WTC11 (cell line): ENCODE data around the gene LRRC14B. TPM values are rescaled to one million over a fixed set of nuclear protein-coding genes. Genes with fewer than 3 reads are reported as not detected.

ENCODE experiments used
- ATAC-seq: fragments of 200-7000 bp; cut with Tn5 transposase; 2 replicates; pipeline ENCODE4 v1.10.0; 2021; ENCODE audit warnings: mild to moderate bottlenecking, moderate library complexity
- CTCF ChIA-PET: fragments of 300-600 bp; sonication (Branson Sonifier 250); formaldehyde crosslinking; loops from one replicate; lab custom pipeline; 2021; ENCODE audit warnings: antibody characterized with exemption; lab: Charles Lee
- POLR2A ChIA-PET: fragments of 350-600 bp; sonication (Branson Sonifier 250); formaldehyde crosslinking; loops from one replicate; lab custom pipeline; 2021; ENCODE audit warnings: antibody characterized with exemption; lab: Charles Lee
- DNase-seq: peaks from one replicate; pipeline ENCODE4 v3.0.0; 2021; ENCODE audit warnings: low spot score
- H3K27ac Mint-ChIP-seq: 2 replicates; pipeline ENCODE4 v1.8.0; 2021; ENCODE audit warnings: mixed read lengths
- H3K27me3 Mint-ChIP-seq: 2 replicates; pipeline ENCODE4 v1.8.0; 2021; ENCODE audit warnings: low read depth, mild to moderate bottlenecking, moderate library complexity, mixed read lengths
- H3K36me3 Mint-ChIP-seq: 2 replicates; pipeline ENCODE4 v1.8.0; 2021; ENCODE audit warnings: mixed read lengths
- H3K4me1 Mint-ChIP-seq: 2 replicates; pipeline ENCODE4 v1.8.0; 2022; ENCODE audit warnings: mixed read lengths
- H3K4me3 Mint-ChIP-seq: 2 replicates; pipeline ENCODE4 v1.8.0; 2021; ENCODE audit warnings: mild to moderate bottlenecking, moderate library complexity, mixed read lengths
- H3K9me3 Mint-ChIP-seq: 2 replicates; pipeline ENCODE4 v1.8.0; 2021; ENCODE audit warnings: mixed read lengths
- ATF2 ChIP-seq: sonication (generic); formaldehyde crosslinking; IDR thresholded peaks from 2 replicates; pipeline ENCODE4 v1.8.1; 2022; ENCODE audit warnings: low read depth, missing genetic modification reagents, borderline replicate concordance
- FOXK1 ChIP-seq: sonication (generic); formaldehyde crosslinking; IDR thresholded peaks from 2 replicates; pipeline ENCODE4 v1.8.0; 2022; ENCODE audit warnings: mild to moderate bottlenecking, moderate library complexity, missing genetic modification reagents
- FOXP1 ChIP-seq: sonication (generic); formaldehyde crosslinking; IDR thresholded peaks from 2 replicates; pipeline ENCODE4 v1.8.0; 2022; ENCODE audit warnings: missing genetic modification reagents, mild to moderate bottlenecking, moderate library complexity, borderline replicate concordance
- GRHL2 ChIP-seq: fragments of 250-450 bp; sonication (Bioruptor Pico); IDR thresholded peaks from 2 replicates; pipeline ENCODE4 v1.8.0; 2022; ENCODE audit warnings: mild to moderate bottlenecking, moderate library complexity; ENCODE audit not compliant: insufficient replicate concordance, severe bottlenecking
- IRF1 ChIP-seq: sonication (generic); formaldehyde crosslinking; IDR thresholded peaks from 2 replicates; pipeline ENCODE4 v1.8.0; 2023; ENCODE audit warnings: missing genetic modification reagents
- IRF2 ChIP-seq: sonication (generic); formaldehyde crosslinking; IDR thresholded peaks from 2 replicates; pipeline ENCODE4 v1.8.0; 2022; ENCODE audit warnings: low read depth, missing genetic modification reagents, borderline replicate concordance
- JAZF1 ChIP-seq: fragments of 250-450 bp; sonication (Bioruptor Pico); IDR thresholded peaks from 2 replicates; pipeline ENCODE4 v1.9.0; 2021; ENCODE audit warnings: moderate library complexity, mild to moderate bottlenecking, inconsistent platforms
- MLX ChIP-seq: sonication (generic); formaldehyde crosslinking; IDR thresholded peaks from 2 replicates; pipeline ENCODE4 v1.8.1; 2023; ENCODE audit warnings: mild to moderate bottlenecking, missing genetic modification reagents, moderate library complexity
- MYBL2 ChIP-seq: sonication (generic); formaldehyde crosslinking; IDR thresholded peaks from 2 replicates; pipeline ENCODE4 v1.8.1; 2023; ENCODE audit warnings: mild to moderate bottlenecking, moderate library complexity, missing genetic modification reagents
- NFATC4 ChIP-seq: fragments of 250-450 bp; sonication (Bioruptor Pico); IDR thresholded peaks from 2 replicates; pipeline ENCODE4 v1.9.0; 2021; ENCODE audit warnings: mild to moderate bottlenecking
- NR1H2 ChIP-seq: sonication (generic); formaldehyde crosslinking; IDR thresholded peaks from 2 replicates; pipeline ENCODE4 v1.9.0; 2021; ENCODE audit warnings: mild to moderate bottlenecking, moderate library complexity, missing genetic modification reagents
- PRRX2 ChIP-seq: fragments of 250-450 bp; sonication (Bioruptor Pico); IDR thresholded peaks from 2 replicates; pipeline ENCODE4 v1.8.0; 2021; ENCODE audit warnings: mild to moderate bottlenecking
- ZBTB43 ChIP-seq: sonication (generic); formaldehyde crosslinking; IDR thresholded peaks from 2 replicates; pipeline ENCODE4 v1.8.1; 2023; ENCODE audit warnings: mild to moderate bottlenecking, missing genetic modification reagents
- ZNF263 ChIP-seq: sonication (generic); formaldehyde crosslinking; IDR thresholded peaks from 2 replicates; pipeline ENCODE4 v1.8.1; 2022; ENCODE audit warnings: low read depth, mild to moderate bottlenecking, moderate library complexity, missing genetic modification reagents
- ZNF423 ChIP-seq: fragments of 250-450 bp; sonication (Bioruptor Pico); IDR thresholded peaks from 2 replicates; pipeline ENCODE4 v2.1.2; 2022; ENCODE audit warnings: mild to moderate bottlenecking, moderate library complexity
- ZNF532 ChIP-seq: fragments of 250-450 bp; sonication (Bioruptor Pico); IDR thresholded peaks from 2 replicates; pipeline ENCODE4 v1.9.0; 2021; ENCODE audit warnings: mild to moderate bottlenecking, borderline replicate concordance
- total RNA-seq: library from RNA; stranded (reverse); gene quantifications from 3 replicates; pipeline ENCODE4 v1.2.3, GENCODE V29; 2021

The LRRC14B gene
- total RNA-seq, 1 experiment from 2014 or later, result not detected

- ATAC-seq, result no peak
- CTCF ChIA-PET, result interaction anchor here (0.7 to 2.4 kb wide), 4 partner anchors 10 to 142 kb away, joined by 3 to 14 read pairs (median 4); partner anchors contain the start of genes CCDC127 and SDHA
- no peak for DNase-seq
- H3K4me3 Mint-ChIP-seq, result no peak overlapping the region
- H3K27ac Mint-ChIP-seq, result peak overlapping the region; percentile 81; the same call in 1 of the 2 replicates
- peaks cover 23% of the 10 kb centered on the region for H3K36me3 Mint-ChIP-seq
- H3K9me3 Mint-ChIP-seq, result no peaks in the 10 kb centered on the region
- TF ChIP-seq IRF2 (CRISPR knock-in tag) (no peak), IRF1 (CRISPR knock-in tag) (no peak), ZBTB43 (CRISPR knock-in tag) (no peak), MYBL2 (CRISPR knock-in tag) (no peak), ZNF532 (CRISPR knock-in tag) (no peak), NFATC4 (CRISPR knock-in tag) (no peak), PRRX2 (CRISPR knock-in tag) (no peak), GRHL2 (CRISPR knock-in tag) (no peak), ZNF263 (CRISPR knock-in tag) (no peak), NR1H2 (CRISPR knock-in tag) (no peak), ZNF423 (no peak), JAZF1 (CRISPR knock-in tag) (no peak), MLX (no peak), FOXK1 (CRISPR knock-in tag) (no peak), ATF2 (CRISPR knock-in tag) (no peak)
- TF ChIP-seq, all 79 proteins: peak for 0
- POLR2A ChIA-PET, result no interaction called here
- Mint-ChIP-seq H3K4me1 (peaks cover 8% of the 10 kb centered on the region), H3K27me3 (no peaks in the 10 kb centered on the region)
These were observed 16.3 kb downstream of the LRRC14B start for GRCh38 chr5:207599-207998.

- Mint-ChIP-seq H3K9me3 (no peaks in the 10 kb centered on the region), H3K36me3 (peaks cover 21% of the 10 kb centered on the region), H3K4me1 (peaks cover 8% of the 10 kb centered on the region), H3K4me3 (no peak overlapping the region), H3K27ac (peak overlapping the region; percentile 54; the same call in 1 of the 2 replicates), H3K27me3 (no peaks in the 10 kb centered on the region)
- DNase-seq (no peak), ATAC-seq (no peak)
- CTCF ChIA-PET, result interaction anchor here (1.3 to 2.4 kb wide), 2 partner anchors 12 to 20 kb away, joined by 3 to 14 read pairs; no protein-coding TSS in a partner anchor
- POLR2A ChIA-PET, result no interaction called here
- TF ChIP-seq FOXP1 (CRISPR knock-in tag), result no peak
These were observed 17.3 kb downstream of the LRRC14B start for GRCh38 chr5:208449-209114.
